Measurements from ENCODE around the gene AGPAT2.

The AGPAT2 gene

DNA sequence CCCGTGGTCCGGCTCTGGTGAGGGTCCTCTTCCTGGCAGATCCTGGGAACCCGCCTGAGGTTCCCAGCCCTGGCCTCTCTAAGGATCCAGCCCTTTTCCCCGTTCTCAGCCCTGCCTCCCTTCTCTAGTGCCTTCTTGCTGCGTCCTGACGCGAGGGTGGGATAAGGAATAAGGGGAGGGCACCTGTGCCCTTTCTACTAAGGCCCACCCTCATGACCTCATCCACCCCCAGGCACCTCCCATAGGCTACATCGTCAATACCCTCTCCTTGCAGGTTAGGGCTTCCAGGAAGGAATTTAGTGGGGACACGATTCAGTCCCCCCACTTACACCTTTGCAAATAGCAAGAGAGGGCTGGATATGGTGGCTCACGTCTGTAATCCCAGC, 14.4 kb upstream of the AGPAT2 start:
- H3K4me3 Mint-ChIP-seq = peak overlapping the region; percentile 33
- H3K4me1 Mint-ChIP-seq (ENCODE audit: low read depth) = peaks cover 62% of the 10 kb centered on the region
- H3K27me3 Mint-ChIP-seq = peaks cover 48% of the 10 kb centered on the region
- intact Hi-C loops (cut with micrococcal nuclease) = no loop called here
- peak overlapping the region; percentile 63 for H3K27ac Mint-ChIP-seq
- no peaks in the 10 kb centered on the region for H3K9me3 Mint-ChIP-seq
- no peaks in the 10 kb centered on the region for H3K36me3 Mint-ChIP-seq (ENCODE audit: low read depth)

- no peaks in the 10 kb centered on the region for H3K36me3 Mint-ChIP-seq (ENCODE audit: low read depth)
- peak overlapping the region; percentile 60 for H3K4me3 Mint-ChIP-seq
- intact Hi-C loops (cut with micrococcal nuclease) = no loop called here
- H3K4me1 Mint-ChIP-seq (ENCODE audit: low read depth) = peaks cover 67% of the 10 kb centered on the region
- H3K9me3 Mint-ChIP-seq = no peaks in the 10 kb centered on the region
- H3K27me3 Mint-ChIP-seq = peaks cover 44% of the 10 kb centered on the region
- H3K27ac Mint-ChIP-seq = peak overlapping the region; percentile 63
Observed at GRCh38 chr9:136700959-136701667, 13.9 kb upstream of the AGPAT2 start.

- Mint-ChIP-seq H3K27ac (no peak overlapping the region), H3K27me3 (peaks cover 39% of the 10 kb centered on the region), H3K36me3 (ENCODE audit: low read depth) (no peaks in the 10 kb centered on the region), H3K9me3 (no peaks in the 10 kb centered on the region), H3K4me1 (ENCODE audit: low read depth) (peaks cover 63% of the 10 kb centered on the region), H3K4me3 (no peak overlapping the region)
- intact Hi-C loops (cut with micrococcal nuclease) = no loop called here
Observed at GRCh38 chr9:136700304-136700703, 13.0 kb upstream of the AGPAT2 start.

GRCh38 chr9:136698635-136699246, 11.5 kb upstream of the AGPAT2 start:
- Mint-ChIP-seq H3K36me3 (ENCODE audit: low read depth) (no peaks in the 10 kb centered on the region), H3K4me3 (no peak overlapping the region), H3K4me1 (ENCODE audit: low read depth) (peaks cover 69% of the 10 kb centered on the region), H3K9me3 (no peaks in the 10 kb centered on the region), H3K27me3 (peaks cover 36% of the 10 kb centered on the region), H3K27ac (no peak overlapping the region)
- intact Hi-C loops (cut with micrococcal nuclease) = no loop called here

DNA sequence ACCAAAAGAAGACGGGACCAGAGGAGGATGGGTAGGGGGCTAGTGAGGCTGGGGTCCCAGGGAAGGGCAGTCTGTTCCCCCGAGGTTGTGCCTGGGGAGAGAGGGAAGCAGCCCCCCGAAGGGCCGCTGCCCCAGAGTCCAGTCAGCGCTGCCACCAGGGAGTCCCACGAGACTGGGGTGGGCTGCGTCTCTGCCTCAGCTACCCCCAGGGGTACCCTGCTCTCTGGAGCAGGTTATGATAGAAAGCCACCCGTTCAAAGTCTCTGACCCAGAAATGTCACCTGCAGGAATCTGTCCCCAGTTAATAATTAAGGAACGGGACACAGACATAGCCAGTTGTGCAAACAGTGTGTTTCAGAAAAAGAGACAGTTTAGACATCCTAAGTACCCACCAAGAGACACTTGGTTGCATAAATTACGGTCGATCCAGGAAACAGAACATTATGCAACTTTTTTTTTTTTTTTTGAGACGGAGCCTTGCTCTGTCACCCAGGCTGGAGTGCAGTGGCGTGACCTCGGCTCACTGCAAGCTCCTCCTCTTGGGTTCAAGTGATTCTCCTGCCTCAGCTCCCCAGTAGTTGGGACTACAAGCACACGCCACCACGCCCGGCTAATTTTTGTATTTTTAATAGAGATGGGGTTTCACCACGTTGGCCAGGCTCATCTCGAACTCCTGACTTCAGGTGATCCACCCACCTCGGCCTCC, 10.7 kb upstream of the AGPAT2 start:
- H3K27ac Mint-ChIP-seq = peak overlapping the region; percentile 10
- H3K27me3 Mint-ChIP-seq = peaks cover 34% of the 10 kb centered on the region
- no peak overlapping the region for H3K4me3 Mint-ChIP-seq
- peaks cover 68% of the 10 kb centered on the region for H3K4me1 Mint-ChIP-seq (ENCODE audit: low read depth)
- H3K36me3 Mint-ChIP-seq (ENCODE audit: low read depth) = no peaks in the 10 kb centered on the region
- intact Hi-C loops (cut with micrococcal nuclease) = no loop called here
- no peaks in the 10 kb centered on the region for H3K9me3 Mint-ChIP-seq

- H3K27ac Mint-ChIP-seq = peak overlapping the region; percentile 10
- H3K4me1 Mint-ChIP-seq (ENCODE audit: low read depth) = peaks cover 66% of the 10 kb centered on the region
- intact Hi-C loops (cut with micrococcal nuclease) = no loop called here
- H3K4me3 Mint-ChIP-seq = no peak overlapping the region
- H3K36me3 Mint-ChIP-seq (ENCODE audit: low read depth) = no peaks in the 10 kb centered on the region
- peaks cover 28% of the 10 kb centered on the region for H3K27me3 Mint-ChIP-seq
- H3K9me3 Mint-ChIP-seq = no peaks in the 10 kb centered on the region
Observed at GRCh38 chr9:136697146-136697820, 10.0 kb upstream of the AGPAT2 start.

DNA sequence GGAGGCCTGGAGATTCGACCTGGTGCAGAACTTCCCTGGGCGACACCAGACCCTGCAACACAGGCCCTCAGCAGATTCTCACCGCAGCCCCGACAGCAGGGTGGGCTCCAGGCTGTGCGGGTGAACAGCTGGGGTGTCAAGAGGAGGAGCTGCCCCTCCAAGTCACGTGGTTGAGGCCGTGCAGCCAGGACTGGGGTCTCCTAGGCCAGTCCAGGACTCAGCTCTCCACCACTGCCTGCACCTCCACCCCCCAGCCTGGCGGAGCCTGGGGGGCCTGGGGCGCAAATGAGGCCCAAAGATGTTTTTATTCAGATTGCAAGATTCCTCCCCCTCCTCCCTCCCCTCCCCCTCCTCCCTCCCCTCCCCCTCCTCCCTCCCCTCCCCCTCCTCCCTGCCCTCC, 9.2 kb upstream of the AGPAT2 start:
- intact Hi-C loops (cut with micrococcal nuclease) = no loop called here
- Mint-ChIP-seq H3K4me3 (no peak overlapping the region), H3K4me1 (ENCODE audit: low read depth) (peaks cover 62% of the 10 kb centered on the region)

GRCh38 chr9:136695955-136696354, 8.7 kb upstream of the AGPAT2 start:
- H3K4me1 Mint-ChIP-seq (ENCODE audit: low read depth) = peaks cover 57% of the 10 kb centered on the region
- intact Hi-C loops (cut with micrococcal nuclease) = no loop called here
- no peaks in the 10 kb centered on the region for H3K36me3 Mint-ChIP-seq (ENCODE audit: low read depth)
- H3K27me3 Mint-ChIP-seq = peaks cover 17% of the 10 kb centered on the region
- no peak overlapping the region for H3K27ac Mint-ChIP-seq
- no peak overlapping the region for H3K4me3 Mint-ChIP-seq
- no peaks in the 10 kb centered on the region for H3K9me3 Mint-ChIP-seq

More for the DNA sequence above, 9.2 kb upstream of the AGPAT2 start:
- no peaks in the 10 kb centered on the region for H3K9me3 Mint-ChIP-seq
- peaks cover 21% of the 10 kb centered on the region for H3K27me3 Mint-ChIP-seq
- no peak overlapping the region for H3K27ac Mint-ChIP-seq
- H3K36me3 Mint-ChIP-seq (ENCODE audit: low read depth) = no peaks in the 10 kb centered on the region

GRCh38 chr9:136695435-136695895, 8.2 kb upstream of the AGPAT2 start:
- Mint-ChIP-seq H3K36me3 (ENCODE audit: low read depth) (no peaks in the 10 kb centered on the region), H3K4me1 (ENCODE audit: low read depth) (peaks cover 52% of the 10 kb centered on the region), H3K9me3 (no peaks in the 10 kb centered on the region), H3K27me3 (peaks cover 12% of the 10 kb centered on the region), H3K27ac (no peak overlapping the region), H3K4me3 (no peak overlapping the region)
- intact Hi-C loops (cut with micrococcal nuclease) = no loop called here

DNA sequence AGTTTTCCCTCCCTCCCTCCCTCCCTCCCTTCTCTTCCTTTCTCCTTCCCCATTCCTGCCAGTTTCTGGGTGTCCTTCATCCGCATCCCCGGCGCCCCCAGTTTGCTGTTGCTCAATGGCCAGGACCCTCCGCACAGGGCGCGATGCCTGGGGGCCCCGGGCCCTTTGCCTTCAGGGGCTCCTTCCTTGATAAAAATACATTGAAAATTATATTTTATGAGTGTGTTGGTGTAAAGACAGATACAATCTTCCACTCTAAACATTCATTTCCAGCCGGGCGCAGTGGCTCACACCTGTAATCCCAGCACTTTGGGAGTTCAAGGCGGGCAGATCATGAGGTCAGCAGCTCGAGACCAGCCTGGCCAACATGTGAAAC, 7.6 kb upstream of the AGPAT2 start:
- H3K27ac Mint-ChIP-seq = no peak overlapping the region
- H3K9me3 Mint-ChIP-seq = no peaks in the 10 kb centered on the region
- no peak overlapping the region for H3K4me3 Mint-ChIP-seq
- no peaks in the 10 kb centered on the region for H3K36me3 Mint-ChIP-seq (ENCODE audit: low read depth)
- intact Hi-C loops (cut with micrococcal nuclease) = no loop called here
- H3K27me3 Mint-ChIP-seq = peaks cover 12% of the 10 kb centered on the region
- peaks cover 46% of the 10 kb centered on the region for H3K4me1 Mint-ChIP-seq (ENCODE audit: low read depth)

GRCh38 chr9:136694163-136694871, 7.1 kb upstream of the AGPAT2 start:
- intact Hi-C loops (cut with micrococcal nuclease) = no loop called here
- Mint-ChIP-seq H3K9me3 (no peaks in the 10 kb centered on the region), H3K4me3 (no peak overlapping the region), H3K4me1 (ENCODE audit: low read depth) (peaks cover 48% of the 10 kb centered on the region), H3K27ac (no peak overlapping the region), H3K27me3 (peaks cover 12% of the 10 kb centered on the region), H3K36me3 (ENCODE audit: low read depth) (no peaks in the 10 kb centered on the region)

DNA sequence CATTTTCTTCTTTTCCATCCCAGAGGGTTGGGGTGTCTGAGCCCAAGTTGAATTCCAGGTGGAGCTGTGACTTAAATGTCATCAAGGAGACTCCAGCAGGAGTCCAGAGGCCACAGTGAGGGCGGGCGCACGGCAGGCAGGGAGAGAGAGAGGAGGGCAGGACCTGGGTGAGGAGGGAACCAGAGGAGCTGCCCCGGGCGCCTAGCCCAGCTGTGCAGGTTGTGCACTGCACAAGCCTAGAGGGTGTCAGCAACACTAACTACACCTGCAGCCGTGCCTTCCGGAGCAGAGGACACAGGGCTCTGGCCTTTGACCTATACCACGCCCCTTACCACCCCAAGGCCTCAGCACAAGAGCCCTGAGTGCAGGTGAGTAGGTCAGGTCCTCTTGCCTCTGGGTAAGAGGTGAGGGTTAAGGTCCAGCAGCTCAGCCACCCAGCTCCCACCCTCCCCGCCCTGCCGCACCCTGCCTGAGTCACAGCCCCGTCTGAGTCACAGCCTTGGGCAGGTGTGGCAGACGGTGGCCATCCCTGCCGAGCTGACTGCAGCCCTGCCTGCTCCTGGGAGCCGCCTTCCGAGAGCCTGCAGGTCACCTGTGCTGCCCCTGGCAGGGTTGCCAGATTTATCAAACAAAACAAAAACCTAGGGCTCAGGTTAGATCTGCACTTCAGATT, 6.4 kb upstream of the AGPAT2 start:
- H3K9me3 Mint-ChIP-seq = no peaks in the 10 kb centered on the region
- intact Hi-C loops (cut with micrococcal nuclease) = no loop called here
- H3K36me3 Mint-ChIP-seq (ENCODE audit: low read depth) = no peaks in the 10 kb centered on the region
- H3K27me3 Mint-ChIP-seq = peaks cover 10% of the 10 kb centered on the region
- H3K4me1 Mint-ChIP-seq (ENCODE audit: low read depth) = peaks cover 51% of the 10 kb centered on the region
- H3K27ac Mint-ChIP-seq = no peak overlapping the region
- H3K4me3 Mint-ChIP-seq = no peak overlapping the region

GRCh38 chr9:136693135-136693489, 5.9 kb upstream of the AGPAT2 start:
- no peak overlapping the region for H3K27ac Mint-ChIP-seq
- peaks cover 10% of the 10 kb centered on the region for H3K27me3 Mint-ChIP-seq
- peaks cover 51% of the 10 kb centered on the region for H3K4me1 Mint-ChIP-seq (ENCODE audit: low read depth)
- H3K4me3 Mint-ChIP-seq = no peak overlapping the region
- no peaks in the 10 kb centered on the region for H3K9me3 Mint-ChIP-seq
- intact Hi-C loops (cut with micrococcal nuclease) = no loop called here
- no peaks in the 10 kb centered on the region for H3K36me3 Mint-ChIP-seq (ENCODE audit: low read depth)

Data from dendritic cell treated with granulocyte-macrophage colony-stimulating factor and Interleukin-4, amounts not matched to agents 40 ng/mL and 50 ng/mL, for 4 days (primary cell).